GM18870 (cell line): ENCODE data around the gene FAM222B.
"Not testable (repeated sequence)": the region's sequence is repeated elsewhere in the genome, so short reads cannot be mapped to it uniquely, and the experiment has no call there.

Source experiments
- ATAC-seq: cut with Tn5 transposase; IDR thresholded peaks from one replicate; pipeline ENCODE4 v1.9.1; 2021; ENCODE audit warnings: moderate library complexity; ENCODE audit not compliant: unreplicated experiment

FAM222B gene

GRCh38 chr17:28747801-28748750, 94.5 kb downstream of the FAM222B start:
- no peak for ATAC-seq

- no peak for ATAC-seq
Measured at GRCh38 chr17:28747051-28747691, 95.4 kb downstream of the FAM222B start.

- ATAC-seq, result no peak
Measured at GRCh38 chr17:28746611-28747050, 96.0 kb downstream of the FAM222B start.

- no peak for ATAC-seq
Measured at GRCh38 chr17:28745786-28746411, 96.7 kb downstream of the FAM222B start.

GRCh38 chr17:28744972-28745785, 97.4 kb downstream of the FAM222B start:
- no peak for ATAC-seq

- no peak for ATAC-seq
Measured at GRCh38 chr17:28744104-28744971, 98.3 kb downstream of the FAM222B start.

- no peak for ATAC-seq
Measured at GRCh38 chr17:28743243-28744103, 99.1 kb downstream of the FAM222B start, which contains the start of gene TRAF4. Gene TRAF4 (plus strand): TSS chr17:28744011. CDS start chr17:28744113, 102 bp downstream.

GRCh38 chr17:28741358-28742349, 100.9 kb downstream of the FAM222B start:
- no peak for ATAC-seq

- ATAC-seq, result no peak
Measured at GRCh38 chr17:28740406-28741357, 101.9 kb downstream of the FAM222B start.

GRCh38 chr17:28738680-28739384, 103.8 kb downstream of the FAM222B start:
- ATAC-seq, result no peak

- no peak for ATAC-seq
Measured at GRCh38 chr17:28737770-28738679, 104.6 kb downstream of the FAM222B start.

GRCh38 chr17:28737316-28737715, 105.3 kb downstream of the FAM222B start:
- ATAC-seq, result no peak

GRCh38 chr17:28735913-28736769, 106.4 kb downstream of the FAM222B start:
- ATAC-seq, result not testable (repeated sequence)

GRCh38 chr17:28735242-28735722, 107.3 kb downstream of the FAM222B start:
- ATAC-seq, result no peak
